NCI-H2029 (cell line): ENCODE data around the gene PPP1R11.
"Not testable (repeated sequence)": the region's sequence is repeated elsewhere in the genome, so short reads cannot be mapped to it uniquely, and the experiment has no call there.

Source experiments
- DNase-seq: peaks from one replicate; lab custom pipeline; 2025; lab: John Stamatoyannopoulos, UW

Gene PPP1R11, protein sequence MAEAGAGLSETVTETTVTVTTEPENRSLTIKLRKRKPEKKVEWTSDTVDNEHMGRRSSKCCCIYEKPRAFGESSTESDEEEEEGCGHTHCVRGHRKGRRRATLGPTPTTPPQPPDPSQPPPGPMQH

DNA sequence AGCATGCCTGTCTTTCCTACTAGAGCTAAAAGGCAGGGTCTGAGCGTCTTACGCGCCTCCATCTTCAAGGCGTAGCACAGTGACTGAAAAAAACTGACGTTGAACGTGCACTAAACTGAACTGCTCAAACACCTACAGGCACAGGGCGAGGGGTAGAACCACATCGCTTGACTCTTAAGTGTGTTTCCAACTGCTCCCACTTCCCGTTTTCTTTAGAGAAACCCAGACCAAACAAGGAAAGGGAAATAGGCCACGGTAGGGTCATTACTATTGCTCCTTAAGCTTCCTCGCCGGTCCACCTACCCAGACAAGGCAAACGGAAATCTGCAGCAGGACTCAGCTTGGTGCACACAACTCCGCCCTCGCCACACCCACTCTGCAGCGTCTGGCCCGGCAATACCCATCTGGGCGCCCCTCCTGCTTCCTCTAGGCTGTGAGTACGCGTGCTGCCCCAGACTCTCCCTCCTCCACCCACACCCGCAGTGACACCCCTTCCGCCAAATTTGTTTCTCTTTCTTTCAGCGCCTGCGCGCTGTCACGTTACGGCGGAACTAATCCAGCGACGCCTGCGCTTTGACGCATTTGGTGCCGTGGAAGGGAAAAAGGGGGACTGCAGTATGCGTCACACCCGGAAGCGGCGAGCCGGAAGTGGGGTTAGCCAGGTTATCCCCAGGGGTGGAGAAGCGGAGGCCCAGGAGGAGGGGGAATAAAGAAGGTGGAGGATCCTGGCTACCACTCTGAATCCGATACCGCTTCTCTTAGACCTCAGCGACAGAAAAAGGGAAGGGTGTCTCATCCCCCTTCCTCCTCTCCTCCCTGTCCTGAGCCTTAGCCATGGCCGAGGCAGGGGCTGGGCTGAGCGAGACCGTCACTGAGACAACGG, at the start of gene PPP1R11:
Gene PPP1R11, plus strand, starts transcription at position 622 of the 883 bp plus-strand sequence. Its CDS starts 213 bp downstream, at position 835.
- DNase-seq = peak; percentile 97

DNA sequence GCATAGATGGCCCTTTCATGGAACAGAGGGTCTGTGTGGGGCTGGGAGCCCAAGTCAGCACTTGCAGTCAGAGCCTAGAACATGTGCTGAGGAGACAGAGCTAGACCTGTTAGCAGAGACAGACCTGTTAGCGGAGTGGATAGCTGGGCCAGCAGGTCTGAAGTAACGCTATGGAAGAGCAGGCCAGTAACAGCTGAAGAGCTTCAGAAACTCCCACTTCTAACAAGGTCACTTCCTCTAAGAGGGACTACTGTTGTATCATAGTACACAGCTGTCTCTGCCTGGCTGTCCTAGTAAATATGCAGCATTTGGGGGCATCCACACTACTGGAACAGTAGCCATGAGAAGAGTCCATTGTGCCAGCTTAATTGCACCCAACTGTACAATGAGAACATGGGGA, 47.2 kb upstream of the PPP1R11 start:
- DNase-seq = no peak

DNA sequence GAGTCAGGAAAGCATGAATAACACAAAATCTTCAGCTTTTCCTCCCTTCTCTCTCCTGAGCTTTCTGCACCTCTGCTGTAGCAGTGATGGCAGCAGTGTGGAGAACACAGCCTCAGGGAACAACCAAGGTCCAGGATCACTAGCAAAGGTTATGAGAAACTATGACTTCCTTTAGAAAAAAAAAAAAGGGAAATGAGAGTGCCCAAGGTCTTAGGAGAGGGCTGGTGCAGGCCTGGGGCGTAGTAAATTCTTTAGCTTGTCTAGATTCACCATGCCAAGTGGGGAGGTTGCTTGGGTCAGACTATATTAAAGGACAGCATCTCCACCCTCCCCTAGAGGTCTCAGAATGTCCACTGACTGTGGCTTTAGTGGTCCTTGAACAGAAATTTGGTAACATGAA, 46.4 kb upstream of the PPP1R11 start:
- no peak for DNase-seq

DNA sequence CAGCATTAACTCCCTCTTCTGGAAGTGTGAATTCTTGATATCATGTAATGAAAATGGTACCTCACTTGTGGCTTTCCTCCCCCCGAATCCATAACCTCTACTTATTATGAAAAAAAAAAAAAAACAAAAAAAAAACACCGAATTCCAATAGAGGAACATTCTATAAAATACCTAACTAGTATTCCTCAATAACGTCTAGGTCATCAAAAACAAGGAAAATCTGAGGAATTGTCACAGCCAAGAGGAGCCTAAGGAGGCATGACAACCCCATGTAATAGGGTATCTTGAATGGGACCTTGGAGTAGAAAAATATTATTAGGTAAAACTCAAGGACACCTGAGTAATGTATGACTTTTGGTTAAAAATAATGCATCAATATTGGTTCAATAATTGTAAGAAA, 44.8 kb upstream of the PPP1R11 start:
- DNase-seq = no peak

DNA sequence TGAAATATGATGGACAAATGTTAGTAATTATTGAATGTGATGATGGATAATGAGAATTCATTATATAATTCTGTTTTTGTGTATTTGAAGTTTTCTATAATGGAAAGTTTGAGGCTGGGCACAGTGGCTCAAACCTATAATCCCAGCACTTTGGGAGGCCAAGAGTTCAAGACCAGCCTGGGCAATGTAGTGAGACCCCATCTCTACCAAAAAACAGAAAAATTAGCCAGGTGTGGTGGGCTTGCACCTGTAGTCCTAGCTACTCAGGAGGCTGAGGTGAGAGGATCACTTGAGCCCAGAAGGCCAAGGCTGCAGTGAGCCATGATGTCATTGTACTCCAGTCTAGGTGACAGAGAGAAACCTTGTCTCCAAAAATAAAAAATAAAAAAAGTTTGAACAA, 44.3 kb upstream of the PPP1R11 start:
- not testable (repeated sequence) for DNase-seq

DNA sequence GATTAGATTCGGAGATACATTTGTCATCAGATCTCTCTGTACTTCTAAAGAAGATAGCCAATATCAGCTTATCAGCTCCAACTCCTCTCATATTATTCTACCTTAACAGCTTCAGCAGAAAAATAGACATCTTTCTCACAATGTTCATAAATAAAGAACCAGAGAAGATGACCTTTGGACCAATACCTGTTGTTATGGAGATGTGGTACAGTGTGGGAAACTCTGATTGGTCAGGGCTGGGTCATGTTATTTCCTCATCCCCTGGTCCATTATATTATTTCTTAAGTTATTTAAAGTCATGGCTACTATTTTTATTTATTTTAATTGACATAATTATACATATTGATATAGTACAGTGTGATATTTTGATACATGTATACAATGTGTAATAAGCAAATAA, 41.8 kb upstream of the PPP1R11 start:
- DNase-seq = no peak

DNA sequence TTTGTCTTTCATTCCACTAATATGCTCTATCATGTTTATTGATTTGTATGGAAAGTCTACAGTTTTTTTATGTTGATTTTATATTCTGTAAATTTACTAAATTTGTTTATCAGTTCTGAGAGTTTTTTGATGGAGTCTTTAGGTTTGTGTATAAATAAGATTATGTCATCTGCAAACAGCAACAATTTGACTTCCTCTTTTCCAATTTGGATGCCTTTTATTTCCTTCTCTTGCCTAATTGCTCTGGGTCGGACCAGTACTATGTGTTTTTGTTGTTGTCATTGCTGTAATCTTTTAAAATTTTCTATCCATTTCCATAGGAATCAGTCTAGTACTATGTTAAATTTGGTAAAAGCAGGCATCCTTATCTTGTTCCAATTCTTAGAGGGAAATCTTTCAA, 37.4 kb upstream of the PPP1R11 start:
- DNase-seq = no peak

DNA sequence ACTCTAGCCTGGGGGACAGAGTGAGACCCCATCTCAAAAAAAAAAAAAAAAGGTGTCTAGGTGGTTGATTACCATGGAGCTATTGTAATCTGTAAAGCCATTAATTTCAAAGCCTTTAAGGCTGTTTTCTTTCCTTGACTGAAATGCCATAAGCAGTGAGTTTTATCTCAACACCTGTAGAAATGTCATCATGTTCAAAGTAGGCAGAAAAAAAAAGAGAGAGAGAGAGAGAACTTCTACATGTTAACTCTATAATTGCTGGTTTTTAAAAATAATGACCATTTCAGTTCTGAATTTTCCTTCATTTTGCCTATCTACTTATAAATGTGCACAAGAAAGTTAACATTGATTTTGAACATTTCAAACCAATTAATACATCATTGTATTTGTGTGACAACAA, 35.6 kb upstream of the PPP1R11 start:
- DNase-seq = no peak

DNA sequence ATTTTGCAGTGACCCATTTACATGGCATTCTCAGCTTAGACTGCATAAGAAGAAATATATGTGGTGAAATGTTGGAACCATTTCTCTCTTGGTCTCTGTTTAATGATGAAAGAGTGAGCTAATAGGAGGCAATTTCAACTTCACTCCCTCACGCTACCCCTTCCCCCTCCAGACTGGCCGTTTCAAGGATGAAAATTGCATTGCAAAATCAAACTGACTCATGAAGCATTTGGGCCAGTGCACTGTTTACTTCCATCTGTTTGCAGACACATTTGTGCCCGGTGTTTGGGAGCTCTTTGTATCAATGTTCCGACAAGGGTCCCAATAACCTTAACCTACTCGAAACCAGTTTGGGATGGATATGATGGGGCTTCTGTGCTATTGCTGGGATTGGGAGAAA, 33.6 kb upstream of the PPP1R11 start:
- DNase-seq = not testable (repeated sequence)

DNA sequence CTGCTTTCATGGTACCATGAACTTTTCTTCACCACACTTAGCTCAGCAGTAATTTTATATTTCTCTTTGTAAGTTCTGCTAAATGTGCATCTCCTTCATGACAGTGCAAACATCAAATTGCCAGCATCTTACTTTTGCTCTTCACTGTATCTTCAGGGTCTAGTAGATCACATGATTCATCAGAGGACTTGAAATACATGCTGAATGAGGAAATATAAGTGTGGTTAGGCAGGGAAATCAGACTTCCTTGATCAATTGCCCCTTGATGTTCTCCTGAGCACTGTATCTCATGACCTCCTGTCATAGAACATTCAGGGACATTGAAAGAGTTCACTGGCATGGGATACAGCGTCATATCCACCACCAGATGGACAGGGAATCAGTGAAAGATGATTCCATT, 31.2 kb upstream of the PPP1R11 start:
- DNase-seq = no peak

DNA sequence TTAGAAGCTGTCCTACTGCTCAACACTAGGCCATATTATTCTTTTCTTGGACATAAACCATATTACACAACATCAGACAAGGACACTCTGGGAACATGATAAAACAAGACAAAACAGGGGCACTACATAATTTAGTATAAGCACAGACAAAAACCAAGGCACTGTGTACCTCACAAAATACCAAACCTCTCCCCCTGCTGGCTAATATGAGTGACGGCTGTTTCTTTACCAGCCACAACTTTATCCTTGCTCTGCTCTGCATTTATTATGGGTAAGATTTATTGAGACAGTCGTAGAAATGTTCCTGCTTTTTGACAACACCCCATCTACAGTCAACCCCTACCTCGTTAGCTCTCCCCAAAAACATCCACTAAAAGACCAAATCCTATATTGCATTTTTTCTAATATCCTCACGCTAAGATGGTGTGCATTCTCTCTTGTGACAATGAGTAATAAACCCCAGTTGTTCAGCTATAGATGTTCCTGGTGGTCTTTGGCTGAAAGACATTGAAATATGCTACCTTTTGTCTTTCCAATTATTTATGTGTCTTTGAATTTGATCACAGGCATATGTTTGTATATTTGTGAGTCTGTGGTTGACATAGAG, 29.7 kb upstream of the PPP1R11 start:
- no peak for DNase-seq

DNA sequence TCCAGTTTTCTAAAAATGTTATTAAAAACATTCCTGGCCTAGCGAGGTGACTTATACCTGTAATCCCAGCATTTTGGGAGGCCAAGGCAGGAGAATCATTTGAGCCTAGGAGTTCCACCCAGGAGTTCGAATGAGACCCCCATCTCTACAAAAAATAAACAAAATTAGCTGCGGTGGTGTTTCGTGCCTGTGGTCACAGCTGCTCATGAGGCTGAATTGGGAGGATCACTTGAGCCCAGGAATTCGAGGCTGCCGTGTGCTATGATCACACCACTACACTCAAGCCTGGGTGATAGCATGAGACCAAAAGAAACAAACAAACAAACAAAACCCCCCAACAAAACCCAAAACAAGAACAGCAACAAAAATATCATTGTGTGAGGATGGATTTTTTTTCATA, 25.8 kb upstream of the PPP1R11 start:
- DNase-seq = no peak

DNA sequence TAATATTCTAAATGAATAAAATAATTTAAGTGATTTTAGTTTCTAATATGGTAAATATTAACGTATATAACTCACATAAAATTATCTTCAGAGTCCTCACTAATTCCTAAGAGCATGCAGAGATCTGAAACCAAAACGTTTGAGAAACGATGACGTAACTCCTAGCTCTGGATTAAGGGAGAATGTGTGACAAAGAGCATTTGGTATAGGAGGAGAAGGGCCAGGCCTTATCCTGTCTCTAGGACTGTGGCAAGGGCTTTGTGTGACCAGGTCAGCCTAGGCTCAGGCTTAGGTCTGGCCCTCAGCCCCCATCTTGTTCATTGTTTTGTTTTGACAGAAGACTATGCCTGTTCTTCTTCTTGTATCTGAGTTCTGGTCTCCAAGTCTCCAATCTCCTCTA, 25.2 kb upstream of the PPP1R11 start:
- no peak for DNase-seq

DNA sequence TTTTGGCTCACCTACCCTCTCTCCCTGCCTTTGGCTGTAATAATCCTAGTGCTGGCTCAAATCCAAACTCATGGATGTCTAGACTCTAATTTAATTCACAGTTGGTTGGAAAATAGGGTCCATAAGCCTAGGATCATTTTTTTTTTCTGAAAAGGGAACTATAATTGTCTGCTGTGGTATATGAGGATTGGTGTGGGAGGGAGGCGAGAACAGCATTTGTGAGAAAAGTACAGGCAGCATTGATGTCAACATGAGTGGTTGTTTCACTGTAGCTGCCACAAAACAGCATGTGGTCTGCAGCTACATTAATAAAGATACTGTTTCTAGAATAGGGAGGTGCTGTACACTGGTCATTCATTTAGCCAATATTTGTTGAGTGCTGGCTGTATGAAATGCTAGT, 24.5 kb upstream of the PPP1R11 start:
- DNase-seq = no peak

DNA sequence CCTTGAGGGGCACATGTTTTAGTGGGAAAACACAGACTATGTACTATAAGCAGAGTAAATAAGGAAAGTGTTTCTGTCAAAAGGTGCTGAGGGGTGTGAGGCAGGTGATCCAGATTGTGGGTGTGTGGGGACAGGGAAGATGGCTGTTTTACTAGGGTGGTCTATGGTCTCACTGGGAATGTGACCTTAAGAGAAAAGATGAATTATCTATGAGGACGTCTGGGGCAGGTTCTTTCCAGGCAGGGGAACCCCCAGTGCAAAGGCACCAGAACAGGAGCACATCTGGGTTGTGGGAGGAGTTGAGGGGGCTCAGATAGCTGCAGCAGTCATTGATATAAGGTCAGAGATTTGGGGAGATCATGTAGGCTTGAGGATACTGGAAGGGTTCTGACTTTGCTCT, 24.1 kb upstream of the PPP1R11 start:
- DNase-seq = no peak

DNA sequence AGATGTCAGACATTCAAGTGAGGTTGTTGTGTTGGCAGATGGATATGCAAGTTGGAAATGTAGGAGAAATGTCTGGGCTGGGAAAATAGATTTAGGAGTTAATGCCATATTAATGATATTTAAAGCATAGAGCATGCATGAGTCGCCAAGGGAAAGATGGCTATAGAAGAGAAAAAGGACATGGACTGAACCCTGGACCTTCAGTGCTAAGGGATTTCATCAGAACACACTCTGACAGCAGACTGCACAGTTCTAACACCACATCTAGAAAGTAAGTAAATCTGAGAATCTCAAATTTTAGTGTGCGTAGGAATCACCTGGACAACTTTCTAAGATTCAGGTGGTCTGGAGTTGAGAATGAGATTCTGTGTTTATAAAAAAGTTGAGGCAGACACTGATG, 23.3 kb upstream of the PPP1R11 start:
- no peak for DNase-seq

DNA sequence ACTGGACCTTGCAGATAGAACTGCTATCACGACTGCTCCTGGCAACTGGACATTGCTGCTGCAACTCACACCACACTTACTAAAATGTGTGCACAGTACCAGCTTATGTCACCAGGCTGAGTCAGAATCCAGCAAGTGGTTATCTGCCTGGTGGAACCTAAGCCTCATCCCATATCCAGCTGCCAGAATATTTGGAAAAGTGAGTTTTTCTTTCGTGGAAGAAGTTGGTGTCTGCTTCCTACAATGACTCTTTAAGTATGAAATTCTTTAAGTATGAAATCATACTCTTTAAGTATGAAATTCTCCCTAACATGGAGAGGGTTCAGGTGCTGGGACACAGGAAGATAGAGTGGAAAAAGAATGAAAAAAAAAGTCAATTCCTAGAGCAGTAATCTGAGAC, 22.4 kb upstream of the PPP1R11 start:
- DNase-seq = no peak

DNA sequence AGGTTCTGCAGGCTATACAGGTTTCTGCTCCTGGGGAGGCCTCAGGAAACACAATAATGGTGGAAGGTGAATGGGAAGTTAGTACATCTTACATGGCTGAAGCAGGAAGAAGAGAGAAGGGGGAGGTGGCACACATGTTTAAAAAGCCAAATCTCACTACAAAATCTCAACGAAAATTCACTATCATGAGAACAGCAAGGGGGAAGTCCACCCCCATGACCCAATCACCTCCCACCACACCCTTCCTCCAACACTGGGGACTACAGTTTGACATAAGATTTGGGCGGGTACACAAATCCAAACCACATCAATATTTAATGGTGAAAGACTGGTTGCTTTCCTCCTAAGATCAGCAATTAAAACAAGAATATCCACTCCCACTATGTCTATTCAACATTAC, 19.8 kb upstream of the PPP1R11 start:
- no peak for DNase-seq

DNA sequence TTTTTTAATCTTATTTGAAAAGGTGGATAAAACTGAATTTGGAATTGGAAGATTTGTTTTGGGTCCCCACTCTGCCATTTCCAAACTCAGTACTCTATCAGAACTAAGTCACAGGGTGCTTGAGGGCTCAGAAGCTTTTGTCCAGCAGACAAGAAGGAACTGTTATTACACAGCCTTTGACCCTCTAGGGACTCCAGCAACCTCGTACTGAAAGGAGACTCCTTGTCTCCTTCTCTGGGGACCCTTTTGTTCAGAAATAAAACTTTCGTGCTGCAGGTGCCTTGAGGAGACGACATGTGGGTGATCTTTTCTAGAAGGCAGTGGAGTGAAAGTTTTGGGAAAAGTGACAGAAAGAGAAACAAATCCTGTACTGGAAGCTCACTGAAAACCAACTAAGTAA, 13.3 kb upstream of the PPP1R11 start:
- no peak for DNase-seq

DNA sequence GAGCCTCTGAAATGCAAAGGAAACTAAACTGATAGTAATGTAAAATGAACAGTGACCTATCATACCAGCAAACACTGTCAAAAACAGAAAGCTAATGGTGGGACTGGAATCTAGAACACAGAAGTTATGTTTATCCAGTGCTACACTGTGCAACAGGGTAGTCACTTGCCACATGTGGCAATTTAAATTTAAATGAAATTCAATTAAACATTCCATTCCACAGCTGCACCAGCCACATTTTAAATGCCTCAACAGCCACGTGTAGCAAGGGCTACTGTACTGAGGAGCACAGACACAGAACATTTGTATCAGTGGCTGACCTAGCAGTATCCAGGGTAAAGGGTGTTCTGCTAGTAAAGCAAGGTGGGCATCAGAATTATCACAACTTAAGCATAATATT, 11.5 kb upstream of the PPP1R11 start:
- DNase-seq = no peak

DNA sequence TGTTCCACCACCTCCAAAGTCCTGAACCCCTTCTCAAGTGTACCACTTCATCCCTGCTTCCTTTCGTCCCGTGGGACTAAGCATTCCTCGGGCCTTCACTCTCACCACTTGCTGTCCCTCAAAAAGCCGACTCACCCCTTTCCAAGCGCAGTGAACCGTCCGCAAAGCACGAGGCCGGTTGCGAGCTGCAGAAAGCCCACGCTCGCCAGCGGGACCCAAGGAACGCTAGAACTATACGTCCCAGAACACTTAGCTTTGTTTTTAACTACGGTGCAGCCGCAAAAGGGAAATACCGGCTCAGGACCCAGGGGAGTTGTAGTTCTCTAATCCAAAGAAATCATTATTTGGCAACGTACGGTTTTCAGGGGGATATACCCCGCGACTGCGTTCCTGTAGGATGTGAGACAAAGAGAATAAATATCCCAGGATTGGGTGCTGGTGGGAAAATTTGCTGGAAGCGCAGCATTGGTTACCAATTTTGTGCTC, 6.3 kb upstream of the PPP1R11 start:
- no peak for DNase-seq

DNA sequence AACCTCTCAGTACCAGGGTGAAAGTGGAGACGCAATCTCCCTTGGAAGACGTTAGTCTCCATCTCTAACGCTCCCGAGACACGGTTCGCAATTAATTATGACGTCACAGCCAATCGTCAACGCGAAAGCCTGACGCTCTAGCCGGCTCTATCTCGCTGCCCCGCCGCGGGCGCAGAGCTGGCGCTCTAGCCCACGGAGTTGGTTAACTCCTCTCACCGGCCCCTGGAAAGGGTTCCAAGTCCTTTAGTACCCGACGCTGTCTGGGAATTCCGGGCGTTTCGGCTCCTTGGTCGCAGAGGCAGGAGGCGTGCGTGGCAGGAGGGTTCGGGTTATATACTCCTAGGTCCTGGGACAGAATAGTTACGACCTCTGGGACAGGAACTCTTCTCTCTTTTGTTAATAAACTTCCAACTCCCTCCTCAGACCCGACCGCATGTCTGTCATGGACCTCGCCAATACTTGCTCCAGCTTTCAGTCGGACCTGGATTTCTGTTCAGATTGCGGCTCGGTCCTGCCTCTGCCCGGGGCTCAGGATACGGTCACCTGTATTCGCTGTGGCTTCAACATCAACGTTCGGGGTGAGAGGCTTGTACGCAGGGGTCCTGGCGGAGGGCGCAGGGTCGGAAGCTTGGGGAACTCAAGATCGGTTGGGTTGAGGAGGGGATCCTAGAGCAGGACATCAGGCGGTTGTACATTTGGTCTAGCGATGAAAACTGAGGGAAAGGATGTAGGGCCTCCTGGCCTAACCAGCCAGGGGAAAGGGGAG, 5.7 kb upstream of the PPP1R11 start, which contains the start of gene POLR1H:
Gene POLR1H, plus strand, starts transcription at position 174 of the 766 bp plus-strand sequence. Its CDS starts 260 bp downstream, at position 434.
- peak; percentile 97 for DNase-seq
